ENCODE measurements around the gene SYNPO2.

GRCh38 chr4:119039160-119039559 lies 150.5 kb downstream of the SYNPO2 start:
- TF ChIP-seq CTCF (conservative IDR thresholded peaks at IDR 0.05) (no peak), EZH2 (IDR thresholded peaks at IDR 0.05; ENCODE audit: low read depth) (no peak)

All from PC-9 (cell line).